ENCODE data around the gene RFX2. TPM values are rescaled to one million over a fixed set of nuclear protein-coding genes. Genes with fewer than 3 reads are reported as not detected.

Gene RFX2
- total RNA-seq, 1 donor from 2014 or later, result 12.7 TPM

Other genes starting within 250 kb of the RFX2 start
- gene FUT5, start 240.0 kb downstream of the RFX2 start, total RNA-seq, result 0.18 TPM
- gene NDUFA11, start 206.7 kb downstream of the RFX2 start, total RNA-seq, result 134 TPM
- gene VMAC, start 205.6 kb downstream of the RFX2 start, total RNA-seq, result 7.1 TPM
- 80.2 TPM for gene CAPS, start 196.2 kb downstream of the RFX2 start, total RNA-seq
- gene RANBP3, start 132.4 kb downstream of the RFX2 start, total RNA-seq, result 76.3 TPM
- not detected for gene ACSBG2, start 25.2 kb upstream of the RFX2 start, total RNA-seq
- gene MLLT1, start 169.5 kb upstream of the RFX2 start, total RNA-seq, result 72.5 TPM
- gene ACER1, start 223.1 kb upstream of the RFX2 start, total RNA-seq, result not detected

Measured in sciatic nerve (tissue), 1 donor.